HG02973 (cell line): Measurements from ENCODE around the gene CHMP6.

Experiments
- ATAC-seq: cut with Tn5 transposase; IDR thresholded peaks from one replicate; pipeline ENCODE4 v1.9.1; 2021; ENCODE audit warnings: moderate library complexity; ENCODE audit not compliant: unreplicated experiment

The CHMP6 gene

GRCh38 chr17:80970762-80971703 is 20.6 kb upstream of the CHMP6 start:
- ATAC-seq = no peak

GRCh38 chr17:80971704-80972304 is 19.8 kb upstream of the CHMP6 start:
- ATAC-seq = no peak

DNA sequence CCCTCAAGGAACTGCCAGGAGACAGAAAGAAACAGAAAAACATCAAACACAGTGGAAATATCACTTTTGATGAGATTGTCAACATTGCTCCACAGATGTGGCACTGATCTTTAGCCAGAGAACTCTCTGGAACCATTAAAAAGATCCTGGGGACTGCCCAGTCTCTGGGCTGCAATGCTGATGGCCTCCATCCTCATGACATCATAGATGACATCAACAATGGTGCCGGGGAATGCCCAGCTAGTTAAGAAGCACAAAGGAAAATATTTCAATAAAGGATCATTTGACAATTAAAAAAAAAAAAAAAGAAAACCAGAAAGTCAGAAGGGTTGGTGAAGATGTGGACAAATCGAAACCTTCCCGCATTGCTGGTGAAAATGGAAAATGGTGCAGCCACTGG is 14.9 kb upstream of the CHMP6 start:
- ATAC-seq = no peak

- no peak for ATAC-seq
These were observed 14.5 kb upstream of the CHMP6 start for GRCh38 chr17:80977172-80977571.

DNA sequence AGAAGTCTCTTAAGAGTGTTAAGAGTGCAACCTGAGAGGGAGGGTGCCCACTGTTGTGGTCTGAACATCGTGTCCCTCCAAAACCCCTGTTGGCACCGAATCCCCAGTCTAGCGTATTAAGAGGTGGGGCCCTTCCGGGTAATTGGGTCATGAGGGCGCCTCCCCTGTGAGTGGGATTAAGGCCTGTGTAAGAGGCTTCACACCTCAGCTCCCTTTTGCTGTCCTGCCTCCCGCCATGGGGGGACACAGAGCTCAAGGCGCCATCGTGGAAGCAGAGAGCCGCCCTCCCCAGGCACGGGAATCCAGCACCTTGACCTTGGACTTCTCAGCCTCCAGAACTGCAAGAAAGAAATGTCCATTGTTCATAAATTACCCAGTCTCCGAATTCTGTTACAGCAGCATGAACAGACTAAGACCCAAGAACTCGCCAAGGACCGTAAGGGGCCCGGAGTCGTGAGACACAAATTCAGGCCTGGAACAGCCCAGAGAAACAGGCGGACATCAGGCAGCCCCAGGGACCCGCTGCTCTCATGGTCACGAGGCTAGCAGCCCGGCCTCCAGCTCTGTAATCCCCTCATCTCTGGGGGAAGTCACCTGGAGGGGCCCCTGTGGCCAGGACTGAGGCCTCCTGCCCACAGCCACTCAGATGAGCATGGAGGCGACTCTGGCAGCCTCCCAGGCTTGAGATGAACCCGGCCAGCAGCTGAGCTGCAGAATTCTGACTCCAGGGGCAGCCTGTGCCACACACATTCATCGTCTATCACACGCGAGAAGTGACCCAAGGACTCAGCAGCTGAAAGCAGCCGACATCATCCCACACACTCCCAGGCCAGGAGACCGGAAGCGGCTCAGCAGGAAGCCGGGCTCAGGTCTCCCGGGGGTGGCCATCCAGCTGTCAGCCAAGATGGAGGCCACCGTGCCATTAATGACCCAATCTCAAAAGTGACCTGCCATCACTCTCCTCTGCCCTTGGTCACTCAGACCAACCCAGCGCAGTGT is 12.8 kb upstream of the CHMP6 start:
- no peak for ATAC-seq

- ATAC-seq = no peak
These were observed 11.9 kb upstream of the CHMP6 start for GRCh38 chr17:80979547-80980378.

DNA sequence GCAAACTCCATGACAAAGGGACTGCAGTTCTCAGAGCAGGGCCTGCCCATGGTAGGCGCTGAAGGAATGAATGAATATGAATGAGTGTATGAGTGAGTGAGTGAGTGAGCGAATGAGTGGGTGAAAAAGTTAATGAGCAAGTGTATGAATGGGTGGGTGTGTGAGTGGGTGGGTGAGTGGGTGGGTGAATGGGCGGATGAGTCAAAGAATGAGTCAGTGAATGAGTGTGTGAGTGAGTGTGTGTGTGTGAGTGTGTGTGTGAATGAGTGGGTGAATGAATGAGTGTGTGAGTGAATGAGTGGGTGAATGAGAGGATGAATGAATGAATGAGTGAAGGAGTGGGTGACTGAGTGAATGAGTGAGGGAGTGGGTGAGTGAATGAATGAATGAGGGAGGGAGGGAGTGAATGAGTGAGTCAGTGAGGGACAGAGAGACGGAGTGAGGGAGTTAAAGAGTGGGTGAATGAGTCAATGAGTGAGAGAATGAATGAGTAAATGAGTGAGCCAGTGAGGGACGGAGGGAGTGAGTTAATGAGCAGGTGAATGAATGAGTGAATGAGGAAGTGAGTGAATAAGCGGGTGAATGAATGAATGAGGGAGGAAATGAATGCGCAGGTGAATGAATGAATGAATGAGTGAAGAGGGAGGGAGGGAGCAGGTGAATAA is 11.1 kb upstream of the CHMP6 start:
- ATAC-seq = no peak

DNA sequence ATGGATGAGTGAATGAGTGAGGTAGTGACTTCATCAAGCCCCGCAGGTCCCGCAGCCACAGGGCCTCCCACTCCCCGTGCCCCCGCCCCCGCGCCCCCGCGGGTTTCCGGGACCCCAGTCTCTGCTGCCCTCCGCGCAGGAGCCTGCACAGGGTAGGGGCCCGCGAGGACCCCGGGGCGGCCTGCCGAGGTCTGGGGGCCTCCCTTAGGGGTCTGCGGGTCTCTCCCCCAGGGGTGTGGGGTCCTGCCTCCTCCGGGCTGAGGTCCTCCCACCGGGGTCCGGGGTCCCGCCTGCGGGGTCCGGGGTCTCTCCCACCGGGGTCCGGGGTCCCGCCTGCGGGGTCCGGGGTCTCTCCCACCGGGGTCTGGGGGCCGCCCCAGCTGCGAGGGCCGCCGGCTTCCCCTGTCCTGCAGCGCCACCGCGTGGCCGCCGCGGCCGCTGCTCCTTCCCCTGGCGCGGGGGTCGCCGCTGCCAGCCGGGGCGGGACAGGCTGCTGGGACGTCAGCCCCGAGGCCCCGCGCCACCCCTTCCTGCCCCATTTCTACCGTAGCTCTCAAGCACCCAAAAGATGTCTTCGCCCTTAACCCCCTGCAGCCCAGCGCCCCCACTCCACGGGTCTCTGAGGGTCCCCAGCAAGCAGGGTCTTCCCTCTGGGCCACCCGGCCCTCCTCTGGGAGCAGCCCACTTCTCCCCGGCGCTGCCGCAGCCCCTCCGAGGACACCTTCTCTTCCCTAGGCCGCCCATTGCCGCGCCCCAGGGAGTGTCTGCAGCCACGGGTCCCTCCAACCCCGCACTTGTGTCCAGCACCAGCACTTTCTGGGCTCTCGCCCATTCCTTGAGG is 10.4 kb upstream of the CHMP6 start:
- ATAC-seq = no peak

DNA sequence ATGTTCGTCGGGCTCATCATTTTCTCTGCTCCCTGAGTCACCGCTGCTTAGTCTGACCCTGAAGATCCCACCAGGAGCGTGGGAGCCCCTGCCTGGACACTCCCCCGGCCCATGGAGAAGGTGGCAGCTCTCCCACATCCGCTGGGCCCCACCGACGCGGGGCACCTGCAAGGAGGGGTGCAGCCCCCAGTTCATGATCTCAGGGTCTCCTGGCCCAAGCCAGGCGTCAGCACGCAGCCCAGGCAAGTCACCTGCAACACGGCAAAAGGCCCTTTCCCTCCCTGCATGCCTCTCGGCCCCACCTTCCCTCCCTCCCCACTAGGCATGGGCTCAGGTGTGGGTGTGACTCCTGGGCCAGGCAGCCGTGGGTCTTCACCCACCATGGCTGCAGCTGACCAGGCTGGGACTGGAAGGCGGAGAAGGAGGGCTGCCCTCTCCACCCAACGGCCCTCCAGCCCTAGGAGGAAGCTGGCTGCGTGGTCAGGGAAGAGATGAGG is 9.7 kb upstream of the CHMP6 start:
- no peak for ATAC-seq

GRCh38 chr17:80982426-80982974 is 9.1 kb upstream of the CHMP6 start:
- ATAC-seq = no peak

- no peak for ATAC-seq
These were observed 8.1 kb upstream of the CHMP6 start for GRCh38 chr17:80983545-80983944.

GRCh38 chr17:80984749-80985148 is 6.9 kb upstream of the CHMP6 start:
- ATAC-seq = no peak

DNA sequence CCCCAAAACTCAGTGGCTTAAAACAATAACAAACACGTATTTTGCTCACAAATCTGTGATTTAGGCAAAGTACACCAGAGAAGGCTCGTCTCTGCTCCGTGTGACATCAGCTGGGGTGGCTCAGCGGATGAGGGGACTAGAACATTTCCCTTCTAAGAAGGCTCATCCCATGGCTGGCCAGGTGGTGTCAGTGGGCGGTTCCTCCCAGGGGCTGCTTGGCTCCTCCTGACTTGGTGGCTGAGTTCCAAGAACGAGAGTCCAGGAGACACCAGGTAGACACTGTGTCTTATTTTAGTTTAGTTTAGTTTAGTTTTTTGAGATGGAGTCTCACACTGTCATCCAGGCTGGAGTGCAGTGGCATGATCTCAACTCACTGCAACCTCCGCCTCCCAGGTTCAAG is 5.6 kb upstream of the CHMP6 start:
- ATAC-seq = no peak

DNA sequence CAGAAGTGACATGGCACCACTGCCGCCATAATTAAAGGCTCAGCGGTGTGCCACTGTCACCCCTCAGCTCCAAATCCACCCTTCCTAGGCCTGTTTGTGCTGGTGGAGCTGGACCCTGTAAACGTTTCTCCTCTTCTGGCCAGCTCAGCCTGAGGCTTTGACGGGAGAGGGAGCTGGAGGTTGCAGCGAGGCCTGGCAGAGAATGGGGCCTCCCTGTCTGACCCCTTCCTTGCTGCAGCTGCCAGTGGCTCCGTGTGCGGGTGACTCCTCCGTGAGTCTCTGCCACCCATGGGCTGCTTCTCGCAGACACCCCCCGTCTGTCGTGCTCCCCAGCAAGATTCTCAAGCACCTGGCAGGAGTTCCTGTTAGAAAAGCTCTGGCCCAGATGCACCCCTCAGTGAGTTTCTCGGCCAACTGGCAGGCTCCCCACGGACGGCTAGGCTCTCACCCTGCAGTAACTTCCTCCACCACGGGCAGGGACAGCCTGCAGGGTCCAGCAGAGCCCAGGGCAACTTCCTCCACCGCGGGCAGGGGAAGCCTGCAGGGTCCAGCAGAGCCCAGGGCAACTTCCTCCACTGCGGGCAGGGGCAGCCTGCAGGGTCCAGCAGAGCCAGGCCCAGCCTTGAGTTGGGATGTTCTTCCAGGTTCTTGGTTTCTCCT is 4.7 kb upstream of the CHMP6 start:
- ATAC-seq = no peak

GRCh38 chr17:80987941-80988461 is 3.6 kb upstream of the CHMP6 start:
- no peak for ATAC-seq

DNA sequence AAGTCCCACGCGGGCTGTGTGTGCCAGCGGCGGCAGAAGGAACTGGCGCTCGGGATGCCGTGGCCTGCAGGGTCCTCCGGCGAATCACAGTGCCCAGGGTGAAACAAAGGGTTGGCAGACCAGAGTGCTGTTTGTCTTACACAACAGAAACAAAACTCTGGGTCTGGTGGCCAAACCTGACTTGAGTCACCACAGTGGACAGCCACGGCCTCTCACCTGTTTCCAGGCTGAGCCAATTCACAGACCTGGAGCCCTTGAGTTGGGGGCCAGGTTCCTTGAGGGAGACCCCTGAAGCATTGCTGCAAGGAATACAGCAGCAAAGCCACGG is 2.1 kb upstream of the CHMP6 start:
- ATAC-seq = no peak

- ATAC-seq = no peak
These were observed 558 bp upstream of the CHMP6 start for GRCh38 chr17:80990921-80991644.
